ENCODE data around the gene KRT76. TPM values are rescaled to one million over a fixed set of nuclear protein-coding genes. Genes with fewer than 3 reads are reported as not detected.

KRT76 gene
- total RNA-seq, 2 donors from 2014 or later, result not detected

- Mint-ChIP-seq H3K27ac (no peak overlapping the region), H3K9me3 (no peaks in the 10 kb centered on the region), H3K36me3 (ENCODE audit: low read depth) (no peaks in the 10 kb centered on the region), H3K27me3 (peaks cover 5% of the 10 kb centered on the region), H3K4me1 (no peaks in the 10 kb centered on the region), H3K4me3 (no peak overlapping the region)
- no peak for ATAC-seq (replicated peaks)
Observed at GRCh38 chr12:52807544-52808470, 30.7 kb upstream of the KRT76 start.

GRCh38 chr12:52806821-52807543 lies 29.8 kb upstream of the KRT76 start:
- Mint-ChIP-seq H3K4me3 (no peak overlapping the region), H3K9me3 (no peaks in the 10 kb centered on the region), H3K27me3 (peaks cover 5% of the 10 kb centered on the region), H3K27ac (no peak overlapping the region), H3K36me3 (ENCODE audit: low read depth) (no peaks in the 10 kb centered on the region), H3K4me1 (no peaks in the 10 kb centered on the region)
- no peak for ATAC-seq (replicated peaks)

- Mint-ChIP-seq H3K27me3 (peaks cover 5% of the 10 kb centered on the region), H3K4me1 (no peaks in the 10 kb centered on the region), H3K4me3 (no peak overlapping the region), H3K36me3 (ENCODE audit: low read depth) (no peaks in the 10 kb centered on the region), H3K9me3 (no peaks in the 10 kb centered on the region), H3K27ac (no peak overlapping the region)
- no peak for ATAC-seq (replicated peaks)
Observed at GRCh38 chr12:52806169-52806811, 29.1 kb upstream of the KRT76 start.

GRCh38 chr12:52805739-52806138 lies 28.6 kb upstream of the KRT76 start:
- H3K4me3 Mint-ChIP-seq, result no peak overlapping the region
- H3K27me3 Mint-ChIP-seq, result peaks cover 5% of the 10 kb centered on the region
- H3K9me3 Mint-ChIP-seq, result no peaks in the 10 kb centered on the region
- H3K27ac Mint-ChIP-seq, result no peak overlapping the region
- no peaks in the 10 kb centered on the region for H3K4me1 Mint-ChIP-seq
- ATAC-seq (replicated peaks), result no peak
- no peaks in the 10 kb centered on the region for H3K36me3 Mint-ChIP-seq (ENCODE audit: low read depth)

GRCh38 chr12:52805000-52805399 lies 27.9 kb upstream of the KRT76 start:
- ATAC-seq (replicated peaks), result no peak
- H3K27ac Mint-ChIP-seq, result no peak overlapping the region
- H3K4me1 Mint-ChIP-seq, result no peaks in the 10 kb centered on the region
- no peak overlapping the region for H3K4me3 Mint-ChIP-seq
- H3K36me3 Mint-ChIP-seq (ENCODE audit: low read depth), result no peaks in the 10 kb centered on the region
- H3K27me3 Mint-ChIP-seq, result peaks cover 5% of the 10 kb centered on the region
- no peaks in the 10 kb centered on the region for H3K9me3 Mint-ChIP-seq

- H3K4me3 Mint-ChIP-seq, result no peak overlapping the region
- peaks cover 3% of the 10 kb centered on the region for H3K27me3 Mint-ChIP-seq
- H3K36me3 Mint-ChIP-seq (ENCODE audit: low read depth), result no peaks in the 10 kb centered on the region
- no peaks in the 10 kb centered on the region for H3K4me1 Mint-ChIP-seq
- ATAC-seq (replicated peaks), result no peak
- no peak overlapping the region for H3K27ac Mint-ChIP-seq
- H3K9me3 Mint-ChIP-seq, result no peaks in the 10 kb centered on the region
Observed at GRCh38 chr12:52802442-52802841, 25.3 kb upstream of the KRT76 start.

GRCh38 chr12:52801773-52802172 lies 24.6 kb upstream of the KRT76 start:
- H3K4me1 Mint-ChIP-seq, result no peaks in the 10 kb centered on the region
- peaks cover 3% of the 10 kb centered on the region for H3K27me3 Mint-ChIP-seq
- no peak overlapping the region for H3K4me3 Mint-ChIP-seq
- H3K27ac Mint-ChIP-seq, result no peak overlapping the region
- no peaks in the 10 kb centered on the region for H3K36me3 Mint-ChIP-seq (ENCODE audit: low read depth)
- H3K9me3 Mint-ChIP-seq, result no peaks in the 10 kb centered on the region
- ATAC-seq (replicated peaks), result no peak

- Mint-ChIP-seq H3K4me3 (no peak overlapping the region), H3K4me1 (no peaks in the 10 kb centered on the region)
- no peak for ATAC-seq (replicated peaks)
Observed at GRCh38 chr12:52800259-52800917, 23.2 kb upstream of the KRT76 start.

GRCh38 chr12:52799505-52800211 lies 22.5 kb upstream of the KRT76 start:
- no peaks in the 10 kb centered on the region for H3K9me3 Mint-ChIP-seq
- H3K4me3 Mint-ChIP-seq, result no peak overlapping the region
- ATAC-seq (replicated peaks), result no peak
- H3K36me3 Mint-ChIP-seq (ENCODE audit: low read depth), result no peaks in the 10 kb centered on the region
- H3K4me1 Mint-ChIP-seq, result no peaks in the 10 kb centered on the region
- peaks cover 3% of the 10 kb centered on the region for H3K27me3 Mint-ChIP-seq
- H3K27ac Mint-ChIP-seq, result no peak overlapping the region

More at GRCh38 chr12:52800259-52800917, 23.2 kb upstream of the KRT76 start:
- Mint-ChIP-seq H3K9me3 (no peaks in the 10 kb centered on the region), H3K36me3 (ENCODE audit: low read depth) (no peaks in the 10 kb centered on the region), H3K27ac (no peak overlapping the region), H3K27me3 (peaks cover 3% of the 10 kb centered on the region)

GRCh38 chr12:52798671-52799504 lies 21.7 kb upstream of the KRT76 start:
- no peak overlapping the region for H3K4me3 Mint-ChIP-seq
- H3K4me1 Mint-ChIP-seq, result no peaks in the 10 kb centered on the region
- peaks cover 3% of the 10 kb centered on the region for H3K27me3 Mint-ChIP-seq
- no peaks in the 10 kb centered on the region for H3K36me3 Mint-ChIP-seq (ENCODE audit: low read depth)
- H3K27ac Mint-ChIP-seq, result no peak overlapping the region
- no peaks in the 10 kb centered on the region for H3K9me3 Mint-ChIP-seq
- no peak for ATAC-seq (replicated peaks)

GRCh38 chr12:52798003-52798670 lies 21.0 kb upstream of the KRT76 start:
- Mint-ChIP-seq H3K27me3 (peaks cover 3% of the 10 kb centered on the region), H3K27ac (no peak overlapping the region), H3K9me3 (no peaks in the 10 kb centered on the region), H3K36me3 (ENCODE audit: low read depth) (no peaks in the 10 kb centered on the region), H3K4me1 (no peaks in the 10 kb centered on the region), H3K4me3 (no peak overlapping the region)
- no peak for ATAC-seq (replicated peaks)

- H3K4me3 Mint-ChIP-seq, result no peak overlapping the region
- no peaks in the 10 kb centered on the region for H3K9me3 Mint-ChIP-seq
- ATAC-seq (replicated peaks), result no peak
- H3K36me3 Mint-ChIP-seq (ENCODE audit: low read depth), result no peaks in the 10 kb centered on the region
- peaks cover 3% of the 10 kb centered on the region for H3K27me3 Mint-ChIP-seq
- no peaks in the 10 kb centered on the region for H3K4me1 Mint-ChIP-seq
- H3K27ac Mint-ChIP-seq, result no peak overlapping the region
Observed at GRCh38 chr12:52797529-52797894, 20.4 kb upstream of the KRT76 start.

Data from activated T-helper 17 cell treated with anti-CD3 and anti-CD28 coated beads, Interleukin-2, amount 50 U/mL, for 72 hours (primary cell).